SKM-1 (cell line): ENCODE results near the gene UBQLN4.
"Not testable (repeated sequence)": the region's sequence is repeated elsewhere in the genome, so short reads cannot be mapped to it uniquely, and the experiment has no call there.

Source experiments
- DNase-seq: peaks from one replicate; lab custom pipeline; 2025; ENCODE audit not compliant: unreplicated experiment; lab: John Stamatoyannopoulos, UW

Gene UBQLN4

DNA sequence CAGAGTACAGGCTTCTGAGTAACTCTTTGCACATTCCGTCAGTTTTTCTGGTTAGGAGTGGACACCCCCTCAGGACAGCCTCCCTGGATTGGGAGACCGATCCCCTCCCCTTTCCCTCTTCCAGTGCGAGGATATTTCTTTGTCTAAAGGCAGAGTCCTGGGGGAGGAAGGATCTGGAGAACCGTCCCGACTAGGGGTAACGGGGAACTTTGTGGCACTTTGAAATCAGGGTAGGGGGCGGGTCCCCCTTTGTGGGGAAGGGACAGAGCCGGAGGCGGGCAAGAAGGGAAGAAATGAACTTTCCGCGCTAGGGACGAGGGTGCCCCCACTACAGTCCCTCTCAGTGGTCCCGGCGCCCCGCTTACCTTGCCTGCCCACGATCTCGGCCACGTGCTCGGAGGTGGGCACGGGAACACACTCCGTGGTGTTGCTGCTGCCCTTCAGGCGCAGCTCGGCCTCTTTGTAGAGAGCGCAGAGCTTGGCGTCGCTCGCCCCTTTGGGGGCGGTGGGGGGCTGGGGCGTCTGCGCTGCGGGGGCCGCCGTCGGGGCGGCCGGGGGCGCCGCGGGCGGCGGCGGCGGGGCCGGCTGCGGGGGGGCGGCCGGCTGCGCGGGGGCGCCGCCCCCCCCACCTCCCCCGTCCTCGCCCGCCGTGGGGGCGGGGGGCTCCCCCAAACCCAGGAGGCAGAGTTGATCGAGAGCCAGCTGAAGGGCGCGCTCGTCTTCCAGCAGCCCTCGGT, 27.8 kb upstream of the UBQLN4 start:
- DNase-seq, result no peak

DNA sequence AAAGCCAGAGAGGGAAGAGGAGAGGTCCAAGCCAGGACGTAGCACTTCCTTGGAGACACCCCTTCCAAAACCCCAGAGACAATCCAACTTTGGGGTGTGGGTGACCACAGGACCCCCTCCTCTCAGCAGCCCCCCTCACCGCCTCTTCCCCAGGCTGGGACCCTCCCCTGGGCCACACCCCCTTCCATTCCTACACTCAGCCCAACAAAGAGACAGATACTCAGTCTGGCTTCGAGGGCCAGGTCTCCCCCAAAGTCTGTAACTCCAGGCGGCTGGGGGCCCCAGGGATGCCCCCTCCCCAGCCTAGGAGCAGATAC, 27.2 kb upstream of the UBQLN4 start:
- DNase-seq, result no peak

DNA sequence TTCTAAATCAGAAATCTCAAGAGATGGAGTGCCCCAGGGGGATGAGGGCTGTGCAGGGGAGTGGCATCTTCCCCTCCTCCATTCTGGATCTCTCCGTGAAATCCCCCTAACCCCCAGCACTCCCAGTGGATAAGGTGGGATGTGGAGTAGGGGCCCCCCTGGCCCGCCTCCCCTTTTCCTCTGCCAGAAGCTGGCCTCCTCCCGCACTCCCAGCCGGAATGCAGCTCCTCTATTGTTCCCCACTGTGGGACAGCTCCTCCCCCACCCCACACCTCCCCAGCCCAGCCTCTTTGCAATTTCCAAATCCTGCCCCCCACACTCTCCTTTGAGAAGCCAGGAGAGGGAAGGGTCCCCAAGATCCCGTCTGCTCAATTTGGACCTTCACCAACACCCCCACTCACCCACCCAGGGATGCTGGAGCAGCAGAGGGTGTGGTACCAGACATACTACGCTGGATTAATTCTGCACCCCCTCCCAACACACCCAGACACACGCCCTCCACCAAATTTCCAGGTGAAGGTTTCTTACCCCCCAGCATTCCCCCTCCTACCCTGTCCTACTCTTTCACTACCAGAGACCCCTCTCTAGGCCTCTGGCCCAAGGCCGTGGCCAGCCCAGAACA, 26.8 kb upstream of the UBQLN4 start:
- DNase-seq, result no peak

DNA sequence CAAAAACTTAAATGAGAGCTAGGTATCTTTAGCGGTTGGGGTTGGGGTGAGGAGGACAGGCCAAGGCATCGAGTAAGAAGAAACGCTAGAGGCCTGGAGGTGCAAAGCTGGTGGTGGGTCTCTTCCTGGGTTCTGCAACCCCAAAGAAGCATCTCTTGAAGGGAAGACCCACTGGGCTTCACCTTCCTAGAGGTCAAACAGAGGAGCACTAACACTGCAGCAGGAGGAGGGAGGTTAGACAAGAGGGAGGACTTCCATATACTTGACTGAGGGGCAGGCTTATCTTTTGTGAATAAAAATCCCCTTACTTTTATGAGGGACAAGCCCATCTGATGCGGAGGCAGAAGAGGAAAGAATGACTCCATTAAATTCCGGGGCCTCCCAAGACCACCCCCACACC, 26.2 kb upstream of the UBQLN4 start:
- no peak for DNase-seq

DNA sequence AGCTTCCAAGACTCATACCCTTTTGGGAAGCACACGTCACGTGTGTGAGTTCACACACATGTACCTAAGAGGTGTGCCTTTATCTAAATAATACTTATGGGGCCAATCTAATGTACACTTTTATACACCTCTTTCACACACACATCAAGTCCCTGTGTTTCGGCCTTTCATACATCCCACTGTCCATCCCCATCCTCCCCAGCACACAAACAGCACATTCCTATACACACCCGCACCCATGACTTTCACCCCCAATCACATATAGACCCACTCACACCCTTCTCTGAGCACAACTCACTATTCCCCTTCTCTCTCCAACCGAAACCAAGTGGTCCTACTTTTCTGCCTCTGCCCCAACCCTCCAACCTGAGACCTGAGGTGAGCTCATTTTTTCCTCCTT, 25.1 kb upstream of the UBQLN4 start:
- no peak for DNase-seq

DNA sequence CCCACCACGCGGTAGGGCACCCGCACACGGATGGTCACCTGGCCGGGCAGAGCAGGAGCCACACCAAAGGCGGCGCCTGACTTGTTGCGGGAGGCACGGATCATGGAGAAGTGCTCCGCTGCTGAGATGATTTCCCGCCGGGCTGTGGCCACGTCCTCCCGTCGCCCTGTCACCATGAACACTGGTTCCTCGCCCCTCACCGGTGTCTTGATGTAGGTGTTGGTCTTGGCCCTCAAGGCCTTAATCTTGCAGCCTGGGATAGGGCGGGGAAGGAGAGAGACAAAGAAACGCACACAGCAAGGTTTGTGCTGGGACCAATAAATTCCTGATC, 23.8 kb upstream of the UBQLN4 start:
- DNase-seq, result no peak

DNA sequence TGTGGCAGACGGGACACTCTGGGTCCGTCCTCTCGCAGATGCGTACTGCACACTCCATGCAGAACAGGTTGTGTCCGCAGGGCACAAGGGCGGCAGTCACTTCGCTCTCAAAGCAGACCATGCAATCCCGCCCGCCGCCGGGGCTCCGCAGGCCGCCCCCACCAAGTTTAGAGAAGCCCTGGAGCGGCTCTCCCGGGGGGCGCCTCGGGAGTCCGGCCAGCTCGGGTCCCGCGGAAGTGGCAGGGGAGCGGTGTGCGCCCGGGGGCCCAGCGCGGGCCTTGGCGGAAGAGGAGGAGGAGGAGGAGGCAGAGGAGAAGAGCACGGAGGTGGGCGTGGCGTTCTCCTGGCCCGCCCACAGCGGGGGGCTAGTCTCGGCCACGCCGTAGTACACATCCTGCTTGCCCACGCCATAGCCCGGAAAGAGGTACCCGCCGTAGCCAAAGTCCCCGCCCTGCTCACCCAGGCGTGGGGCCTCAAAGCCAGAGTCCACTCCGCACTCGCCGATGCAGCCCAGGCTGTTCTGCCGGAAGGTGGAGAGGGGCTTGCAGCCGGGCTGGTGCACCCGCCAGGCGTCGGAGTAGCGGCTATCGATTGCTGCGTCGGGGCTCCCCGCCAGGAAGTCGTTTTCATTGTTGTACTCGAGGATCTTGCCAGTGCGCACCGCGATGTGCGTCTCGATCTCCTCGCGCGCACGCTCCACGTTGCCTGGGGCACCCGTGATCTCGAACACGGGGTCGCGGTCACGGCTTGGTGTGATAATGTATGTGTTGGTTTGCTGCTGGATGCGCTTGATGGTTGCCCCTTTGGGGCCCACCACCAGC, 23.2 kb upstream of the UBQLN4 start:
- no peak for DNase-seq

DNA sequence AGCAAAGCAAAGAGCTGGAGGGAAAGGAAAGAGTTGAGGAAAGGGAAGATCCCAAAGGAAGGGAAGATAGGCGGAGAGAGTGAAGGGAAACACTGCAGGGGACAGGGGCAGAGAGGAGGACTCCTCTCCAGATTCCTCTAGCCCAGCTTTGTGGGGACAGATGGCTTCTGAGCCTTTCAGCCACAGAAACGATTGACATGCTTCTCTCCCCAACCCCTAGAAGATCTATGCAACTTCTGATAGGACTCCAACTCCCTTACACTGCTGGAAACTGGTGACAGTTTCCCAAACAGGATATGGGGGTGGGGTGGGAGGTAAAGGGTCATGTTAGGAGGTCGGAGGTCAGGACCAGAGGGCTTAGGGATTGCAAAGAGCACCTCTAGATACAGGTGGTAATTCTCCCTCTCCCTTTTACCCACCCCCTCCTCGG, 22.2 kb upstream of the UBQLN4 start:
- DNase-seq, result no peak

DNA sequence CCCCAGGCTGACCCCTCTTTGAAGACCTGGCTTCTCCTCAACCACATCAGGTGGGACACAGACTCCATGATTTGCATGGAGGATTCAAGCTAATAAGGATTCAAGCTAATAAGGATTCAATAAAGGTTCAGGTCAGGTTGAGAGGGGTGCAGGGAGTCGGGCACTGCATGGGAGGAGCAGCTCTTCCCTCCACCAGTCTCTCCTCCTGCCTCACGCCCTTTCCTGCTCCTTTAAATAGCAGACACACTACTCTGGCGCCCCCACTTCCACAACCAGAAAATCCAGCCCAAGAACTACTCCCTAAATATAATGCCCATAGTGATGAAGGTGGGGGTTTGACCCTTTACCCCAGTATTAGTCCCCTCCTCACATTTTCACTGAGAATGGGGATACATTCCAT, 21.6 kb upstream of the UBQLN4 start:
- DNase-seq, result no peak

DNA sequence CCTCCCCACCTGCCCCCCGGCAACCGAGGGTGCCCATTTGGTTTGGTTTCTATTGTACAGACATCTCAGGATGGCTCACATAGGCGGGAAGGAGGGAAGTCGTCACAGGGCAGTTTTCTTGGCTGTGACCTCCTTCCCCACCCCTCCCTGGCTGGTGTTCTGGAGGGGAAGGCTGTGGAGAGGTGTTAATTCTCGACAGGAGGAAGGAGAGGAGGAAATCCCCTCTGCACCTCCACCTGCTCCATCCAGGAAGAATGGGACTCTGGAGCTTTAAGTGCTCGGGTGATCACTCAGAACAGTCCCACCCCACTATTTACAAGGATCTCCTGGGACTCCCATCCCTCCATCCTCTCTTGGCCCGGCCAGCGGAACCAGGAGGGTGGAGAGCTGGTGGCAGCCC, 21.1 kb upstream of the UBQLN4 start:
- DNase-seq, result no peak

DNA sequence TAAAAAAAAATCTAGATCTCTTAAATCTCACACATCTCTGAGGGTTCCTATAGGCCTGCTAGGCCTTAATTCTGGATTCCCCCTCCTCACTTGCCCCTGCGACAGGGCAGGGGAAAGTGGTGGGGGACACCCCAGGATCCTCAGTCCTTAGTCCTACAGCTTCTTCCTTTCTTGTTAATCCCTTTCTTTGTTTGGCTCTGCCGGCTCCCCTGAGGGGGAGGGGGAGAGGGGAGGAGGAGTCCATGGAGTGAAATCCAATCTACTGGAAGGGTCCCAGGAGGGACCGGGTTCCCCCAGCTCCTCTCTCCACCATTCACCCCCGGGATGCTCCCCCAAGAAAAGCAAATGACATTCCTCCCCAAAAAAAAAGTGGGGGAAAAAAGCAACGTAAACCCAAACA, 20.1 kb upstream of the UBQLN4 start:
- DNase-seq, result no peak

DNA sequence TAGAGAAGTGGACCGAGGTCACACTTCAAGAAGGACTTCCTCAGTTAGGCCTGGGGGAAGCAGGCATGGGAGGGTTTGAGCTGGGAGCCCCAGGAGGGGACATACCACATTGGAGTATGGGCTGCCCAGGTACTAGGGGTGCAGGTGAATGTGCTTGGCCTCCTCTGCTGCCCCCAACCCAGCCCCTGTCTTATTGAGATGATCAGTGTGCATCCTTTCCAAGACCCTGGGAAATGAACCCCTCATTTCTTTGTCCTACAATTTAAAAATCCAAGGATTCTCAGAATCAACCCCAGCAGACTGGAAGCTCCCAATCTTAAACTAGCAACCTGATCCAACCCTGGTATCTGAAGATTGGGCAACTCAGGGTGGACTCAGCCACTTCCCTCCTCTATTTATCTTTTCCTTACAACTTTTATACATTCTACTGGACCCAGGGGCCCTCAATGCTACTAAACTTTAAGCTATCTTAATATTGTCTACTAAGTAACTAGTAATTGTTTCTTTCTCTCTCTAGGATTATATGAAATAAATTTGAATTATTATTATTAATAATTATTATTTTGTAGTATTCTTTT, 19.6 kb upstream of the UBQLN4 start:
- DNase-seq, result no peak

DNA sequence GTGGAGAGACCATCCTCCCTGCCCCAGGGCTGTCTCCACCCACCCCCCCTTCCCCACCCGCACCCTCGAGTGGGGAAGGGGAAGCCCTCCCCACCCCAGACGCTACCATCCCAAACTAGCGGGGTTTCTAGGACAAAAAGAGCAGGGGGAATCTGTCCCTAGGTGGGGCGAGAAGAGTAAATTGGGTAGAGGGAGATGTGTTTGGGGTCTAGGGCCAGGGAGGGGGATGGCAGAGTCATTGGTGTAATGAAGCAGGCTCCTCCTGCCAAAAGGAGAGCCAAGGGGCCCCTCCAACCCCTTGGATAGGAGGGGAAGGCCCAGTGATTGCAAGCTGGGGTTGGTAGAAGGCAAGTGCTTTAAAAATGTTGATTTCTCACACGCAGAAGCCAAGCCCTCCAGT, 18.7 kb upstream of the UBQLN4 start:
- DNase-seq, result no peak

DNA sequence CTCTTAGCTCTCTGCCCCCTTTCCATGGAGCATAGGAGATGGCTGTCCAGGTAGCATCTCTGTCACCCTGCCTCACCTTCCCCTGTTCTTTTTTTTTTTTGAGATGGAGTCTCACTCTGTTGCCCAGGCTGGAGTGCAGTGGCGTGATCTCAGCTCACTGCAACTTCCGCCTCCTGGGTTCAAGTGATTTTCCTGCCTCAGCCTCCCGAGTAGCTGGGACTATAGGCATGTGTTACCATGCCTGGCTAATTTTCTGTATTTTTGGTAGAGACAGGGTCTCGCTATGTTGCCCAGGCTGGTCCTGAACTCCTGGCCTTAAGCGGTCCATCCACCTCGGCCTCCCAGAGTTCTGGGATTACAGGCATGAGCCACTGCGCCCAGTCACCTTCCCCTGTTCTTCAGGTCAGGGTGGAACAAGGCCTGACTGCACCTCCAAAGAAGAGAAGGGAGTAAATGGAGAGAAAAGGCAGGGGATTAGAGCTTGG, 17.8 kb upstream of the UBQLN4 start:
- not testable (repeated sequence) for DNase-seq

DNA sequence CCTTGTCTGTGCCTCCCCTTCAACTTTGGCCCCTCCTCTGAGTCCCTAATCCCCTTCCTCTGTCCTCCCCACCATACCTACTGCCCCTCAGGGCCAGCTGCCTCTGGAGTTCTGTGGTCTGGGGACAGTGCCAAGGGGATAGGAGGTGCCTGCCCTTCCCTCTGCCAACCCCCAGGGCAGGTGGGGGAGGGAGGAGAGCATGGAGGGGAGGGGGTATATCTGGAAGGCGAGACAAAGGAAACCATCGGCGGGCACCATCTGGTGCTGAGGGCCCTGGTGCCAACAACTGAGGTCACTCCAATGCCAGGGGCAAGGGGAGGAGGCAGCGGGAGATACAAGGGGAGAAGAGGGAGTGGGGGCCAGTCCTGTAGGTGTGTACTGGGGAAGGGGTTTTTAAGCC, 16.9 kb upstream of the UBQLN4 start:
- no peak for DNase-seq

DNA sequence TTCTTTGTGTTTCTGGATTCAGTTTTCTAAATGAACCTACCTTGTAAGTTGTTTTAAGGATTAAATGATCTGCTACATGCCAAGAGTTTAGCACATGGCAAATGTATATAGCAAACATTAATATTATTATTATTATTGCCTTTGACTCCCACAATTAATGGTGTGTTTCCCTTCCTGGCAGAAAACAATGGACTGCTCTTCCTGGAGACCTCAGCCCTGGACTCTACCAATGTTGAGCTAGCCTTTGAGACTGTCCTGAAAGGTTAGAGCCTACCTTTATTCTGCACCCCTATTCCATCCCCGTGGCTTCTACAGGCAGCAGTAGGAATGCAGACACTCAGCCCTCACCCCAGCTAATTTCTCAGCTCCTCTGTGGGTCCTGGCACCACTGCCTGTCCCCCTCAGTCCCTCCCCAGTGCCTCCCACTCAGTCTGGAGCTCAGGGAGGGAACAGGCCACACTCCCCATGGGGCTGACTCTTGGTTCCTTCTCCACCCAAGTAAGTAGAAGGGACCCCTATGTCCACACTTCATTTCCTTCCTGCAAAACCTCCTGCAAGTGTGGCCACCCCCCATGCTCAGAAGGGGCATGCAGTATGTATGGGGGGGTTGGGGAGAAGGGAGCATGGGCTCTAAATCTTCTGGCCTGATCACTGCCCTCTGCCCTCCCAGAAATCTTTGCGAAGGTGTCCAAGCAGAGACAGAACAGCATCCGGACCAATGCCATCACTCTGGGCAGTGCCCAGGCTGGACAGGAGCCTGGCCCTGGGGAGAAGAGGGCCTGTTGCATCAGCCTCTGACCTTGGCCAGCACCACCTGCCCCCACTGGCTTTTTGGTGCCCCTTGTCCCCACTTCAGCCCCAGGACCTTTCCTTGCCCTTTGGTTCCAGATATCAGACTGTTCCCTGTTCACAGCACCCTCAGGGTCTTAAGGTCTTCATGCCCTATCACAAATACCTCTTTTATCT, 16.2 kb upstream of the UBQLN4 start:
- no peak for DNase-seq

DNA sequence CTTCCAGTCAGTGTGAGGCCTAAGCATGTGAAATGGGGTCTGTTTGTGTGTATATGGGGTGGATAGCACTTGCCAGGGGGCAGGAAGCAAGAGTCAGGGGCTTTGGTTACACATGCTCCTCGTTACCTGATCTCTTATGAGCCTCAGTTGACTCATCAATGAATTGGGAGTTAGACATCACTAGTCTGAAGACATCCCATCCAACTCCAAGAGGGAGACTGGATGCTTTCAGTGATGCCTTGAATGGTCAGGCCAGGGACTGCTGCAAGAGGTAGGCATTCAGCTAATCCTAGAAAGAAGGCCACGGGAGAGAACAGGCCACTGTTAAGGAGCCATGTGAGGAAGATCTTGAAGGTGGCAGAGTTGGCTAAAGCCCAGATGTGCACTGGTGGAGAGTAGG, 13.7 kb upstream of the UBQLN4 start:
- no peak for DNase-seq

DNA sequence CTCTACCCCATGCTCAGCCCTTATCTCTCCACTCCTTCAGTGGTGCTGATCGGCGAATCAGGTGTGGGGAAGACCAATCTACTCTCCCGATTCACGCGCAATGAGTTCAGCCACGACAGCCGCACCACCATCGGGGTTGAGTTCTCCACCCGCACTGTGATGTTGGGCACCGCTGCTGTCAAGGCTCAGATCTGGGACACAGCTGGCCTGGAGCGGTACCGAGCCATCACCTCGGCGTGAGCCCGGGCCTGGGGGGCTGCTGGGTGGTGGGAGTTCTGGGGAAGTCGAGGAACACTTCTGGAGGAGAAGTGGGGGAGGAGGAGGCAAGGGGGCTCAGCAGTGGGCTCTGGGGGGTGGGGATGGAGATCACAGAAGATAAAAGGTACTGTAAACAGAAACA, 12.3 kb upstream of the UBQLN4 start:
- DNase-seq, result no peak

DNA sequence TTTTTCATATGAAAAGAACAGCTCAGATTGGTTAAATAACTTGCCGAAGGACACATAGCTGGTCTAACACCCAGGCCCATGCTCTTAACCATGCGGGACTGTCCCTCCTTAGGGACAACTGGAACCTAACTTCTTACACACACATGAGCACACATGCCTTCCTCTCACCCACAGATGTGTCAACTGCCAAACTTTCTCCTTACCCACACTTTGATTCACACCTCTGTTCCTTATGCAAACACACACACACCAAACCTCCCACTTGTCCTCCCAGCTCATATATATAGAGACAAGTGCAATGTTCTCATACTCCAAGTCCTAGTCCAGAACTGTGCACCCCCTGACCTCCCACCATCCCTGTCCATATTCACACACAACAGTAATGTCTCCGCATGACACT, 11.6 kb upstream of the UBQLN4 start:
- no peak for DNase-seq

DNA sequence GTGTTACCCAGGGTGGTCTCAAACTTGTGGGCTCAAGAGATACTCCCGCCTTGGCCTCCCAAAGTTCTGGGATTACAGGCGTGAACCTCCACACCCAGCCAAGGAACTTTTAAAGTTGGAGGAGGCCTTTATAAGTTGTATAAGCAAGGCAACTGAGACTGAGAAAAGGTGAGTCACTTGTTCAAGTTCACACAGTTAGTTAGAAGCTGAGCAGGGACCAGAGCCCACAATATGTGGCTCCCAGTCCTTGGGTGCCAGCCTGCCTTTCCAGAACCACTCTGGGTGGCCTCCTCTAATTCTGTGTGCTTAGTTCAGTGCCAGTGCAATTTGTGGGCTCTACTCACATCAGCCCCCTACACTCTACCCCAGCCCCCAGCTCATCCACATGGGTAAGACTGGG, 11.0 kb upstream of the UBQLN4 start:
- no peak for DNase-seq

DNA sequence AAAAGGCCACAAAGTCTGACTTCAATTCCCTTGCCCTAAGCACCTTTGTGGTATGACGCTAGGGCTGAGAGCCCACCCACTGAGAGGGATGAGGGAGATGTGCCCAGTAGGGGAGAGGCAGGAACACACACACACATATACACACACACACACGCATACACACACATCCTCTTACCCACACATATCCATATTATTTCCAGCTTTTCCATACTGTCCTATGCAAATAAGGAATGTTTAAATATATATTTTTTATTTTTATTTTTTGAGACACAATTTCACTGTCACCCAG, 10.3 kb upstream of the UBQLN4 start:
- no peak for DNase-seq
